H1 (cell line): Measurements from ENCODE around the gene ARID1B. TPM values are rescaled to one million over a fixed set of nuclear protein-coding genes. Genes with fewer than 3 reads are reported as not detected.

ENCODE experiments used
- CTCF ChIA-PET: fragments of 300-600 bp; sonication (Branson Sonifier 250); formaldehyde crosslinking; loops from one replicate; lab custom pipeline; 2021; ENCODE audit not compliant: partially characterized antibody; lab: Charles Lee
- POLR2A ChIA-PET: fragments of 300-600 bp; sonication (Branson Sonifier 250); formaldehyde crosslinking; loops from one replicate; lab custom pipeline; 2021; ENCODE audit warnings: inconsistent platforms; ENCODE audit not compliant: partially characterized antibody; lab: Charles Lee
- DNase-seq, 2 experiments: peaks; one replicate each; pipeline versions ENCODE4 v3.0.0 to v3.0.0-alpha.2; 2010 to 2022; ENCODE audit warnings: low spot score in 2 of 2, low read depth in 1 of 2, mixed read lengths in 1 of 2
- FAIRE-seq: peaks from 2 replicates; lab custom pipeline; 2011; peaks lifted over from hg19 to GRCh38; lab: Jason Lieb, UNC
- H2AFZ ChIP-seq: 2 replicates; pipeline ENCODE4 v1.8.1; 2012; ENCODE audit warnings: low read length, inconsistent platforms
- H2AK5ac ChIP-seq: 2 replicates; pipeline ENCODE4 v1.6.1; 2013; ENCODE audit warnings: low read depth, low read length
- H2BK120ac ChIP-seq: replicated peaks from 2 replicates; pipeline ENCODE3; 2013; ENCODE audit warnings: low read depth, low read length, inconsistent platforms
- H2BK12ac ChIP-seq: 2 replicates; pipeline ENCODE4 v1.6.1; 2013; ENCODE audit warnings: low read depth, low read length
- H2BK15ac ChIP-seq: 2 replicates; pipeline ENCODE4 v1.6.1; 2013; ENCODE audit warnings: low read length
- H2BK20ac ChIP-seq: 2 replicates; pipeline ENCODE4 v1.6.1; 2013; ENCODE audit warnings: low read length
- H2BK5ac ChIP-seq: 2 replicates; pipeline ENCODE4 v1.6.1; 2013; ENCODE audit warnings: low read depth, low read length
- H3K14ac ChIP-seq: 2 replicates; pipeline ENCODE4 v1.6.1; 2013; ENCODE audit warnings: inconsistent platforms; ENCODE audit not compliant: insufficient read length
- H3K18ac ChIP-seq: 2 replicates; pipeline ENCODE4 v1.6.1; 2013; ENCODE audit warnings: low read length; ENCODE audit errors: extremely low read depth
- H3K23ac ChIP-seq: 2 replicates; pipeline ENCODE4 v1.6.1; 2013; ENCODE audit warnings: inconsistent platforms; ENCODE audit not compliant: insufficient read length
- H3K23me2 ChIP-seq: 2 replicates; pipeline ENCODE4 v1.6.1; 2013; ENCODE audit warnings: low read depth, low read length
- H3K27ac ChIP-seq: 2 replicates; pipeline ENCODE4 v1.6.1; 2011; ENCODE audit warnings: low read depth, low read length, inconsistent platforms
- H3K27me3 ChIP-seq, 4 experiments: replicated peaks in 1 of 4; 1 replicate in 1 of 4; 2 replicates in 3 of 4; pipeline versions ENCODE4 v1.6.1 to v1.8.1; 2011 to 2013; ENCODE audit warnings: low read length in 3 of 4, mild to moderate bottlenecking in 3 of 4, inconsistent platforms in 2 of 4, mixed read lengths in 2 of 4, moderate library complexity in 1 of 4; ENCODE audit not compliant: control insufficient read depth in 3 of 4, insufficient read depth in 3 of 4; ENCODE audit errors: extremely low read depth in 1 of 4
- H3K36me3 ChIP-seq, 4 experiments: 2 replicates each; pipeline versions ENCODE4 v1.6.1 to v1.8.1; 2011 to 2013; ENCODE audit warnings: mild to moderate bottlenecking in 4 of 4, low read length in 3 of 4, moderate library complexity in 2 of 4, control low read depth in 1 of 4, inconsistent platforms in 1 of 4; ENCODE audit not compliant: insufficient read depth in 4 of 4, control insufficient read depth in 2 of 4
- H3K4ac ChIP-seq: replicated peaks from 2 replicates; pipeline ENCODE3; 2013; ENCODE audit warnings: low read length, low read depth, mixed read lengths, inconsistent platforms; ENCODE audit not compliant: insufficient read length
- H3K4me1 ChIP-seq, 4 experiments: replicated peaks in 1 of 4; 1 replicate in 1 of 4; 2 replicates in 3 of 4; pipeline versions ENCODE4 v1.6.1 to v1.8.1; 2011 to 2013; ENCODE audit warnings: low read length in 3 of 4, inconsistent platforms in 2 of 4, mixed read lengths in 1 of 4; ENCODE audit not compliant: insufficient read depth in 4 of 4, control insufficient read depth in 3 of 4
- H3K4me2 ChIP-seq, 2 experiments: 2 replicates each; pipeline versions ENCODE4 v1.6.1 to v1.8.1; 2011 to 2013; ENCODE audit warnings: low read depth in 2 of 2, low read length in 2 of 2, control low read depth in 1 of 2, inconsistent platforms in 1 of 2, mild to moderate bottlenecking in 1 of 2; ENCODE audit not compliant: insufficient read depth in 1 of 2
- H3K4me3 ChIP-seq, 4 experiments: fragments of 200-600, 300-600 bp in 1 of 4; sonication (generic), shearing (Covaris generic), sonication (Bioruptor Twin) in 1 of 4; 2 replicates each; pipeline versions ENCODE4 v1.5.1 to v1.8.1; 2011 to 2016; ENCODE audit warnings: low read length in 4 of 4, low read depth in 3 of 4, control low read depth in 2 of 4, inconsistent platforms in 2 of 4, mild to moderate bottlenecking in 2 of 4, mixed read lengths in 1 of 4, moderate library complexity in 1 of 4; ENCODE audit not compliant: insufficient read depth in 2 of 4; ENCODE audit errors: extremely low read depth in 1 of 4
- H3K56ac ChIP-seq: replicated peaks from 2 replicates; pipeline ENCODE3; 2013; ENCODE audit warnings: low read depth, mild to moderate bottlenecking, mixed read lengths, low read length, inconsistent platforms; ENCODE audit not compliant: insufficient read length
- H3K79me1 ChIP-seq: 2 replicates; pipeline ENCODE4 v1.6.1; 2013; ENCODE audit warnings: low read depth, low read length, control low read depth
- H3K79me2 ChIP-seq, 2 experiments: 2 replicates each; pipeline versions ENCODE4 v1.6.1 to v1.8.1; 2012 to 2013; ENCODE audit warnings: low read length in 2 of 2, mild to moderate bottlenecking in 2 of 2, inconsistent platforms in 1 of 2; ENCODE audit not compliant: insufficient read depth in 2 of 2, control insufficient read depth in 1 of 2
- H3K9ac ChIP-seq, 4 experiments: replicated peaks in 1 of 4; 1 replicate in 1 of 4; 2 replicates in 3 of 4; pipeline versions ENCODE4 v1.6.1 to v1.8.1; 2011 to 2013; ENCODE audit warnings: low read depth in 3 of 4, low read length in 3 of 4, control low read depth in 2 of 4, mild to moderate bottlenecking in 2 of 4, moderate library complexity in 2 of 4, inconsistent platforms in 1 of 4; ENCODE audit errors: extremely low read depth in 1 of 4
- H3K9me3 ChIP-seq, 2 experiments: 2 replicates each; pipeline versions ENCODE4 v1.6.1 to v1.8.1; 2012 to 2013; ENCODE audit warnings: mild to moderate bottlenecking in 2 of 2, moderate library complexity in 2 of 2, control low read depth in 1 of 2, inconsistent platforms in 1 of 2, low read depth in 1 of 2, low read length in 1 of 2, mixed read lengths in 1 of 2; ENCODE audit not compliant: insufficient read depth in 2 of 2
- H4K20me1 ChIP-seq, 2 experiments: replicated peaks in 1 of 2; 2 replicates each; pipeline versions ENCODE3 to v1.8.1; 2011 to 2013; ENCODE audit warnings: inconsistent platforms in 2 of 2, low read length in 2 of 2, mild to moderate bottlenecking in 1 of 2; ENCODE audit not compliant: insufficient read depth in 2 of 2, control insufficient read depth in 1 of 2
- H4K5ac ChIP-seq: 2 replicates; pipeline ENCODE4 v1.6.1; 2013; ENCODE audit warnings: low read length, low read depth, mixed read lengths, inconsistent platforms; ENCODE audit not compliant: insufficient read length
- H4K8ac ChIP-seq: 2 replicates; pipeline ENCODE4 v1.8.0; 2013; ENCODE audit warnings: mild to moderate bottlenecking, moderate library complexity, low read length, inconsistent platforms; ENCODE audit not compliant: insufficient read depth; ENCODE audit errors: extremely low read depth
- H4K91ac ChIP-seq: replicated peaks from 2 replicates; pipeline ENCODE3; 2013; ENCODE audit warnings: low read length, mixed read lengths, inconsistent platforms; ENCODE audit not compliant: insufficient read length
- BRCA1 ChIP-seq: IDR thresholded peaks from 2 replicates; pipeline ENCODE4 v1.6.1; 2012; ENCODE audit warnings: low read depth, low read length, improper control_type of control experiment
- KDM1A ChIP-seq: fragments of 200-600, 300-600 bp; sonication (generic); IDR thresholded peaks from 2 replicates; pipeline ENCODE4 v1.7.1; 2016; ENCODE audit warnings: mild to moderate bottlenecking, low read length, borderline replicate concordance
- NRF1 ChIP-seq: IDR thresholded peaks from 2 replicates; pipeline ENCODE4 v1.6.1; 2011; ENCODE audit warnings: mild to moderate bottlenecking, low read depth, low read length, improper control_type of control experiment
- PHF8 ChIP-seq: fragments of 200-600 bp; sonication (generic); conservative IDR thresholded peaks from 2 replicates; pipeline ENCODE4 v1.7.1; 2012; ENCODE audit warnings: low read depth, mild to moderate bottlenecking, inconsistent platforms, low read length, moderate library complexity
- RBBP5 ChIP-seq: IDR thresholded peaks from 2 replicates; pipeline ENCODE4 v1.7.1; 2012; ENCODE audit warnings: low read depth, mild to moderate bottlenecking, inconsistent platforms, low read length, moderate library complexity, borderline replicate concordance
- SP2 ChIP-seq: IDR thresholded peaks from 2 replicates; pipeline ENCODE4 v1.6.1; 2012; ENCODE audit warnings: mild to moderate bottlenecking, low read length, inconsistent platforms
- WGBS, 2 experiments: shearing (Covaris generic) in 1 of 2; methylation state at CpG; one replicate each; pipeline versions ENCODE4 v1.1.6 to v1.1.7; 2013 to 2015; ENCODE audit warnings: low lambda C conversion rate in 2 of 2, mixed read lengths in 2 of 2, inconsistent platforms in 1 of 2, low coverage in 1 of 2, missing lambda C conversion rate in 1 of 2; ENCODE audit not compliant: insufficient replicate concordance in 2 of 2, insufficient coverage in 1 of 2, insufficient read length in 1 of 2; ENCODE audit errors: extremely low coverage in 1 of 2, missing lambda C conversion rate in 1 of 2; 5-methylcytosine and 5-hydroxymethylcytosine counted together
- polyA plus RNA-seq, 7 experiments: library from polyadenylated mRNA; depleted of rRNA in 3 of 7; stranded (reverse) in 5 of 7; unstranded in 2 of 7; fragments of >200 nt in 5 of 7; fragments of 200-250 nt in 2 of 7; gene quantifications; 1 replicate in 5 of 7; 2 replicates in 1 of 7; 4 replicates in 1 of 7; pipeline versions ENCODE4 v1.2.1 to v1.2.3, GENCODE V29; 2011 to 2013; ENCODE audit warnings: missing spikeins in 2 of 7, mixed read lengths in 2 of 7
- total RNA-seq: library from RNA; stranded (reverse); fragmentation: NEBNext Ultra II Directional; extraction: Animal tissue kit (Norgen Biotek cat#: 25700); gene quantifications from 2 replicates; pipeline ENCODE4 v1.2.1, GENCODE V29; 2021
- TF ChIP-seq, protein P1 (sequence below): IDR thresholded peaks from 2 replicates; pipeline ENCODE4 v1.6.1; 2011; ENCODE audit warnings: low read depth, mild to moderate bottlenecking, low read length; ENCODE audit not compliant: insufficient read depth
- TF ChIP-seq, protein P2 (sequence below), 3 experiments: IDR thresholded peaks; 1 replicate in 2 of 3; 2 replicates in 1 of 3; pipeline versions ENCODE4 v1.5.1 to v1.6.1; 2011; ENCODE audit warnings: low read length in 3 of 3, mild to moderate bottlenecking in 3 of 3, inconsistent platforms in 2 of 3, low read depth in 1 of 3, moderate library complexity in 1 of 3; ENCODE audit not compliant: insufficient read depth in 1 of 3; ENCODE audit errors: control extremely low read depth in 1 of 3

The ARID1B gene
- total and polyA plus RNA-seq, 2 of the 8 experiments (the other 6 are each of a cell fraction or from before 2014, with no cell fraction given) = 24.3 to 70.3 TPM

DNA sequence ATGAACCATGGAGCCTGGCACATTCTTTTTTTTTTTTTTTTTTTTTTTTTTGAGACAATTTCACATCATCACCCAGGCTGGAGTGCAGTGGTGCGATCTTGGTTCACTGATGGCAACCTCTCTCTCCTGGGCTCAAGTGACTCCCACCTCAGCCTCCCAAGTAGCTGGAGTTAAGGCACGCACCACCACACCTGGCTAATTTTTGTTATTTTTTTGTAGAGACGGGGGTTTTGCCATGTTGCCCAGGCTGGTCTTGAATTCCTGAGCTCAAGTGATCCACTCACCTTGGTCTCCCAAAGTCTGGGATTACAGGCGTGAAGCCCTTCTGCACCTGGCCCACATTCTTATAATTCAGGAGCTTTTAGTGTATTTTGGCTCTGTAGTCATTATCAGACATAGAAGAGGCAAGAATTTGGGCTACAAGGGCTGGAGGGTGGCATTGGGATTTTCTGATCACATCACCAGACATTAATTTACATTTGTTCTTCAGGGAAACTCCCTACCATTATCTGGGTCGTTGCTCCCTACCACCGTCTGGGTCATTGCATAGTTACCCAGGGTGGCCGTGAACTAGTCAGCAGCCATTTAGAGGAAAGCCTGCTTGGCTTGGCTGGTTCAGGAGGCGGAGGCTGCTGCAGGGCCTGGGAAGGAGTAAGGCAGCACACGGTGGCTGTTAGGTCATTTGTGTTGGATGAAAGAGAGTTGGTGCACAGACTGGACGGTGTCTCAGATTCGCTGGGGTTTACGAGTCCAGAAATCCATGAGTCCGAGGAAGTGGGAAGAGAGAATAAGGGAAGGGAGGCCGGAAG, 17.6 kb downstream of the ARID1B start:
- CTCF ChIA-PET = interaction anchor here (0.8 to 1.5 kb wide), 2 partner anchors 10 to 60 kb away, joined by 3 to 4 read pairs; no protein-coding TSS in a partner anchor
- H2BK120ac ChIP-seq = no peak overlapping the region
- H2AK5ac ChIP-seq = 0 out of 2 replicates have a peak overlapping the region, but pooled peaks have one; percentile 75
- peaks cover 34 to 100% of the 10 kb centered on the region in 2 experiments for H3K79me2 ChIP-seq
- peaks cover 24% of the 10 kb centered on the region for H3K79me1 ChIP-seq
- H3K9me3 ChIP-seq = no peaks in the 10 kb centered on the region
- no peaks in the 10 kb centered on the region; a peak in 1 of 8 replicates for H3K36me3 ChIP-seq
- no peak overlapping the region for H4K91ac ChIP-seq
- no peak overlapping the region for H3K14ac ChIP-seq
- no peak overlapping the region for H2BK20ac ChIP-seq
- H3K56ac ChIP-seq = no peak overlapping the region
- POLR2A ChIA-PET = interaction anchor here (0.9 to 5.5 kb wide), 2 partner anchors 11 to 16 kb away, joined by 4 to 32 read pairs; partner anchors contain the start of gene ARID1B
- H3K4me3 ChIP-seq = no peak overlapping the region
- no peak overlapping the region for H2BK15ac ChIP-seq
- H3K18ac ChIP-seq = no peak overlapping the region
- no peaks in the 10 kb centered on the region for H3K27me3 ChIP-seq
- H3K4me1 ChIP-seq = peaks cover 8 to 29% (median 16%) of the 10 kb centered on the region in 4 experiments
- DNase-seq = no peak
- no peak overlapping the region for H4K5ac ChIP-seq
- H4K8ac ChIP-seq = no peak overlapping the region
- H3K23me2 ChIP-seq = peaks cover 2% of the 10 kb centered on the region; the same call in 1 of the 2 replicates
- 0 out of 2 replicates have a peak overlapping the region, but pooled peaks have one; percentile 45 for H2BK5ac ChIP-seq
- H3K27ac ChIP-seq = no peak overlapping the region
- no peak for FAIRE-seq
- H2BK12ac ChIP-seq = peak overlapping the region; percentile 22; the same call in 1 of the 2 replicates
- peak overlapping the region in 1 of 2 experiments; percentile 7; a peak in 1 of 4 replicates for H3K4me2 ChIP-seq
- peaks cover 19 to 20% of the 10 kb centered on the region in 2 experiments for H4K20me1 ChIP-seq
- 76% methylated on average over 14 of the region's 14 CpGs; no CpG with 5 or more reads in 1 of the 2 experiments for WGBS, 2 experiments
- no peak overlapping the region for H3K23ac ChIP-seq
- H3K9ac ChIP-seq = no peak overlapping the region
- H3K4ac ChIP-seq = no peak overlapping the region
- H2AFZ ChIP-seq = no peak overlapping the region
- TF ChIP-seq PHF8 = no peak
- TF ChIP-seq BRCA1 = no peak
- no peak for TF ChIP-seq KDM1A
- TF ChIP-seq, protein P1, sequence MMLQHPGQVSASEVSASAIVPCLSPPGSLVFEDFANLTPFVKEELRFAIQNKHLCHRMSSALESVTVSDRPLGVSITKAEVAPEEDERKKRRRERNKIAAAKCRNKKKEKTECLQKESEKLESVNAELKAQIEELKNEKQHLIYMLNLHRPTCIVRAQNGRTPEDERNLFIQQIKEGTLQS = no peak
- TF ChIP-seq NRF1 = no peak
- no peak for TF ChIP-seq SP2
- TF ChIP-seq RBBP5 = no peak
- TF ChIP-seq, protein P2, sequence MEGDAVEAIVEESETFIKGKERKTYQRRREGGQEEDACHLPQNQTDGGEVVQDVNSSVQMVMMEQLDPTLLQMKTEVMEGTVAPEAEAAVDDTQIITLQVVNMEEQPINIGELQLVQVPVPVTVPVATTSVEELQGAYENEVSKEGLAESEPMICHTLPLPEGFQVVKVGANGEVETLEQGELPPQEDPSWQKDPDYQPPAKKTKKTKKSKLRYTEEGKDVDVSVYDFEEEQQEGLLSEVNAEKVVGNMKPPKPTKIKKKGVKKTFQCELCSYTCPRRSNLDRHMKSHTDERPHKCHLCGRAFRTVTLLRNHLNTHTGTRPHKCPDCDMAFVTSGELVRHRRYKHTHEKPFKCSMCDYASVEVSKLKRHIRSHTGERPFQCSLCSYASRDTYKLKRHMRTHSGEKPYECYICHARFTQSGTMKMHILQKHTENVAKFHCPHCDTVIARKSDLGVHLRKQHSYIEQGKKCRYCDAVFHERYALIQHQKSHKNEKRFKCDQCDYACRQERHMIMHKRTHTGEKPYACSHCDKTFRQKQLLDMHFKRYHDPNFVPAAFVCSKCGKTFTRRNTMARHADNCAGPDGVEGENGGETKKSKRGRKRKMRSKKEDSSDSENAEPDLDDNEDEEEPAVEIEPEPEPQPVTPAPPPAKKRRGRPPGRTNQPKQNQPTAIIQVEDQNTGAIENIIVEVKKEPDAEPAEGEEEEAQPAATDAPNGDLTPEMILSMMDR (IDR thresholded peaks at IDR 0.05; ENCODE audit: control extremely low read depth in 1 of 3, insufficient read depth in 1 of 3, low read depth in 1 of 3, low read length in 3 of 3) = no peak
